HG03159 (cell line): ENCODE data around the gene DLG2.
"Not testable (repeated sequence)": the region's sequence is repeated elsewhere in the genome, so short reads cannot be mapped to it uniquely, and the experiment has no call there.

Source experiments
- ATAC-seq: cut with Tn5 transposase; IDR thresholded peaks from one replicate; pipeline ENCODE4 v1.9.1; 2021; ENCODE audit warnings: mild to moderate bottlenecking, moderate library complexity; ENCODE audit not compliant: unreplicated experiment

The DLG2 gene

DNA sequence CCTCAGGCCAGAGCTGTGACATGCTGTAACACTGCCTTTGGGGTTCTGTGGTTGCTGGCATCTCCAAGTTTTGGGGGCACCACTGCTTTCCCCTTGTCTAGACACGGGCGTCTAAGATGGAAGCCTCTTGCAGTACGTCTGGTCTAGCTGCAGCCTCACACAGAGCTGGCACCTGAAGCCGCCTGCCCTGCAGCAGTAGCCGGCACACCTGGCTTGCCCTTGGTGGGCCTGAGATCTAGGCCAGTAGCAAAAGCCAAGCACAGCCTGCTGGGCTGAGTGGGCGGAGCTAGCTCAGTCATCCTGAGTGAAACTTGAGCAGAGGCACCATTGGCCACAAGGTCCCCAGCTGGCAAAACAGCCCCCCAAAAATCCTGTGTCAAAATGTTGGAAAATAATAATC, 154.2 kb downstream of the DLG2 start:
- no peak for ATAC-seq

DNA sequence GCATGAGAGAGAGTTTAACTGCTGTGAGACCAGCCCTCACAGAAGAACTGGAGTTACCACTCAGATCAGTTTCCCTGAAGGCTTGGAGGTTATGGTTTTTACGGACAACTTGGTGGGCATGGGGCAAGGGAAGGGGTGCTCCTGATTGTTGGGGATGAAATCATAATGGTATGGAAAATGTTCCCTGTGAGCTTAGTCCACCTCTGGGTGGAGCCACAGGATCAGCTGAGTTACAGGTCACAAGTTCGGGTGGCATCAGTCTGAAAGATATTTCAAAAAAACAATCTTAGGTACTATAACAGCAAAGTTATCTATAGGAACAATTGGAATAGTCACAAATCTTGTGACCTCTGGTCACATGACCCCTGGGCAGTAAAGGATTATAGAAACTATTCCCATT, 162.9 kb downstream of the DLG2 start:
- no peak for ATAC-seq

DNA sequence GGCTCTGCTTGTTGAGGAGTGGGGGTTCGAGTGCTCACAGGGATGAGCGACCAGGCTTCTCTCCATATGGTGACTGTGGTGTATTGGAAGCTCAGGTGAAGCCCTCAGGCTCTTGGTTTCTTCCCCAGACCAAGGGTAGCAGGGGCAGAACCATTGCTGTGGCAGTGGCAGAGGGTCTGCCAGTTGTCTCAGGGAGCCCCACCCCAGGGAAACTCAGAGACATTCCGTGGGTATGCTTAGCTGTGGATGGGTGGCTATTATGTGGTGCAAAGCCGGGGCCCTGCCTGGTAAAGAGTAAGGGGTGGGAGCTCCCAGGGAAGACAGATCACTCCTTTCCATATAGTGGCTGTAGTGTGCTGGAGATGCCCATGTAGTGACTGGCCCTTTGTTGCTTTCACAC, 167.8 kb downstream of the DLG2 start:
- ATAC-seq, result no peak

- no peak for ATAC-seq
Observed at GRCh38 chr11:85444479-85444878, 182.7 kb downstream of the DLG2 start.

- no peak for ATAC-seq
Observed at GRCh38 chr11:85440273-85440672, 186.9 kb downstream of the DLG2 start.

DNA sequence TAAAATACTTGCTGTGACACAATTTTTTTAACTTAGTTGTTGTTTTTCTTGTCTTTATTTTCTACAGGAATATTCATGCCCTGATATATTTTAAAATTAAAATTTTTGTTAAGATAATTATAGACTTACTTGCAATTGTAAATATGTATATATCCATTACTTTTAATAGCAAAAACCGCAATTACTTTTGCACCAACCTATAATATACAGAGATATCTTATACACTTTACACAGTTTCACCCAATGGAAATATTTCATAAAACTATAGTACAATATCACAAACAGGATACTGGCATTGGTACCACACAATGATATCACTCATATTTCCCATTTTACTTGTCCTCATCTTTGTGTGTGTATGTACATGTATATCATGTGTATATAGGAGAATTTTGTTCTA, 188.8 kb downstream of the DLG2 start:
- ATAC-seq, result no peak

GRCh38 chr11:85431319-85431718, 195.8 kb downstream of the DLG2 start:
- no peak for ATAC-seq

DNA sequence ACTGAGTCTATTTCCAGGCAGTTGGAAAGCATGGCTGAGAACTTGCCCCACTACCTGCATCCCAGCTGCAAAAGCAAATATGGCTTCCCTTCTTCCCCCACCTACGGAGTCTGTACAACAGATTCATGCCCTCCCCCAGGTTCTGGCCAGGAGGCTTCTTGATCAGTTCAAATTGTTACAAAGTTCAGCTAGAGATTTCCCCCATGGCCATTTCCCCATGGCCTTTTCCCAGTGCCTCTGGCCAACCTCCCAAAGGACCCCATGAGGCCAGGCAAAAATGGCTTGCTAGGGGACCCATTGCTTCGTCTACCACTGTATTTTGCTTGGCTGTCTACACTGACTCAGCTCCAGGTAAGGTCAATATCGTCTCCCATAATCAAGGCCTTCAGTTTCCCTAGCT, 203.3 kb downstream of the DLG2 start:
- no peak for ATAC-seq

DNA sequence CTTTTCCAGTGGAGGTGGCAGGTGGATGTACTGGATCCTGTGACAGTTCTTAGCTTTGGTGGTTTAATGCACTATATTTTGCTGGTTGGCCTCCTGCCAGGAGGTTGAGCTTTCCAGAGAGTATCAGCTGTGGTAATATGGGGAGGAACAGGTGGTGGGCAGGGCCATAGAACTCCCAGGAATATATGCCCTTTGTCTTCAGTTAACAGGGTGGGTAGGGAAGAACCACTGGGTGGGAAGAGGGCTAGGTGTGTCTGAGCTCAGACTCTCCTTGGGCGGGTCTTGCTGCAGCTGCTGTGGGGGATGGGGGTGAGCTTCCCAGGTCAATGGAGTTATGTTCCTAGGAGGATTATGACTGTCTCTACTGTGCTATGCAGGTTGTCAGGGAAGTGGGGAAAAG, 203.8 kb downstream of the DLG2 start:
- ATAC-seq, result no peak

GRCh38 chr11:85414175-85414574, 213.0 kb downstream of the DLG2 start:
- ATAC-seq, result no peak

- ATAC-seq, result no peak
Observed at GRCh38 chr11:85407648-85408047, 219.5 kb downstream of the DLG2 start.

GRCh38 chr11:85406841-85407240, 220.3 kb downstream of the DLG2 start:
- no peak for ATAC-seq

- no peak for ATAC-seq
Observed at GRCh38 chr11:85406316-85406715, 220.8 kb downstream of the DLG2 start.

DNA sequence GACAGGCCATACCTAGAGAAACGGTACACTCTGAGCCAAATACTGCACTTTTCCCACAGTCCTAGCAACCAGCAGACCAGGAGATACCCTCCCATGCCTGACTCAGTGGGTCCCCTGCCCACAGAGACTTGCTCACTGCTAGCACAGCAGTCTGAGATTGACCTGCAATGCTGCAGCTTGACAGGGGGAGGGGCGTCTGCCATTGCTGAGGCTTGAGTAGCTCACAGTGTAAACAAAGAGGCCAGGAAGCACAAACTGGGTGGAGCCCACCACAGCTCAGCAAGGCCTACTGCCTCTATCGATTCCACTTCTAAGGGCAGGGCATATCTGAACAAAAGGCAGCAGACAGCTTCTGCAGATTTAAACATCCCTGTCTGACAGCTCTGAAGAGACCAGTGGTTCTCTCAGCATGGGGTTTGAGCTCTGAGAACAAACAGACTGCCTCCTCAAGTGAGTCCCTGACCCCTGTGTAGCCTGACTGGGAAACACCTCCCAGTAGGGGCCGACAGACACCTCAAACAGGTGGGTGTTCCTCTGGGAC, 231.6 kb downstream of the DLG2 start:
- not testable (repeated sequence) for ATAC-seq

DNA sequence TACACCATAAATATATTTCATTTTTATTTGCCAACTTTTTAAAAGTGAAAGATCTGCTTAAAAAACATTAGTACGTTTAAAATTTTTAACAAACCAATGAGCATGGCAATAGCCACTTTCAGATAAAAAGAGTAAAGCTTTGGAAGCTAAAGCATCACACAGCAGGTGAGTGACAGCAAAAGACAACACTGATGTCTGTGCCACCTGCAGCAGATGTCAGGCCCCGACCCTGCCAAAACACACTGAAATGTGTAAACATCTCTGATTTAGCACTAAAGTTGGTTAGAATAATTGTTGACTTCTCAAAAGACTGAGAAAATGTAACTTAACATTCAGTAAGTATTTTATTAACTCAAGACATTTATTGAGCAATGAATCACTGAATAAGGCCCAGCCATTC, 232.9 kb downstream of the DLG2 start:
- no peak for ATAC-seq

GRCh38 chr11:85391141-85391540, 236.0 kb downstream of the DLG2 start:
- ATAC-seq, result no peak

DNA sequence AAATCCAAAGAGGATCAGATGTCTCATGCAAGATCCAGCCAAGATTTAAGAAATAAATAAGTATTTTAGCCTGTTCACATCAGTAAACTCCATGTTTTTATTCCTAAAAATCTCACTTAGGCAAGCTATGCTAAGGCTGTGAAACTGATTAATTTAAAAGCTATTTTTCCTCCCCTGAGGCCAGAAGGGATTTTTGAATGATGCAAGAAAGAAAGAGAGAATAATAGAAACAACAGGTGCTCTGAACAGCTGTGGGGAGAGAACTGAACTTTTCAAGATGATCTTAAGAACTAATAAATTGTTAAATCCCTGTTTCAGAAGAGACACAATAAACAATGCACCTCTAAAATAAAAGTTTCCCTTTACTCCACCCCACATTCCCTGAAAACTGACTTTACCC, 241.6 kb downstream of the DLG2 start:
- no peak for ATAC-seq

- no peak for ATAC-seq
Observed at GRCh38 chr11:85385111-85385510, 242.0 kb downstream of the DLG2 start.

DNA sequence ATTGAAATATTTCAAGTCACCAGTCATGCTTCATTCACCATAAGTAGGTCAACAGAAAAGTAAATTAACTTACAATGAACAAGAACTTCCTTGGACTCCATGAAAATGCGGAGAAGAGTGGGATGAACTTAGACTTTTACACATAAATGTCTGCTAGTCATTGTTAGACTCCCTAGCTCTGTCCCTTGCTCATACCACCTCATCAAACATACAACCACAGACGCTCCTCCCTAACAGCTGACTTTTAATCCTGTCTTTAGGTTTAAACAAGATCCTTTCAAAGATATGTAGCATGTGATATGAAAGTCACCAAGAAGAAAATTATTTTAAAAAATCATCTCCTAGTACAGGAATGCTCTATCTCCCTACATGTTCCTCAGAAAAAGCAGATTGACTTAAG, 248.1 kb downstream of the DLG2 start:
- no peak for ATAC-seq

GRCh38 chr11:85377901-85378300, 249.2 kb downstream of the DLG2 start:
- ATAC-seq, result no peak

DNA sequence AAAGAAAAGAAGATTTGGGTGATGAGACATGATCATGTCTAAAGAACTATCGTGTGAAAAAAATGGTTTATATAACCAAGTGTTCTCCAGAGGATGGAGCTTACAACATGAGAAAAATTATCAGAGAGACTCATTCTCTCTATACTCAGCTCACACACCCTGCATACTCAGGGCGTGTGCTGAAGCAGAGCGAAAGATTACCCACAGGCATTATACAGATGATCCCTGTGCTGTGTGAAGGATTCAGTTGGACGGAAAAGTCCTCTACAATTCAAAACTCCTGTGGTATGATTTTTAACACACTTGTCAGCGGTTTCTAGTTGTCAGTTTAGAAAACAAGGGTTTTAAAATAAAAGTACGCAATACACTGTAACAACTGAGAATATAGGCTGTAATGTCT, 267.3 kb downstream of the DLG2 start:
- no peak for ATAC-seq

- no peak for ATAC-seq
Observed at GRCh38 chr11:85355921-85356320, 271.2 kb downstream of the DLG2 start.

DNA sequence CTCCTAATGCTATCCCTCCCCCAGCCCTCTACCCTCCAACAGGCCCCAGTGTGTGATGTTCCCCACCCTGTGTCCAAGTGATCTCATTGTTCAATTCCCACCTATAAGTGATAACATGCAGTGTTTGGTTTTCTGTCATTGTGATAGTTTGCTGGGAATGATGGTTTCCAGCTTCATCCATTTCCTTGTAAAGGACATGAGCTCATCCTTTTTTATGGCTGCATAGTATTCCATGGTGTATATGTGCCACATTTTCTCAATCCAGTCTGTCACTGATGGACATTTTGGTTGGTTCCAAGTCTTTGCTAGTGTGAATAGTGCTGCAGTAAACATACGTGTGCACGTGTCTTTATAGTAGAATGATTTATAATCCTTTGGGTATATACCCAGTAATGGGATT, 277.6 kb downstream of the DLG2 start:
- not testable (repeated sequence) for ATAC-seq

DNA sequence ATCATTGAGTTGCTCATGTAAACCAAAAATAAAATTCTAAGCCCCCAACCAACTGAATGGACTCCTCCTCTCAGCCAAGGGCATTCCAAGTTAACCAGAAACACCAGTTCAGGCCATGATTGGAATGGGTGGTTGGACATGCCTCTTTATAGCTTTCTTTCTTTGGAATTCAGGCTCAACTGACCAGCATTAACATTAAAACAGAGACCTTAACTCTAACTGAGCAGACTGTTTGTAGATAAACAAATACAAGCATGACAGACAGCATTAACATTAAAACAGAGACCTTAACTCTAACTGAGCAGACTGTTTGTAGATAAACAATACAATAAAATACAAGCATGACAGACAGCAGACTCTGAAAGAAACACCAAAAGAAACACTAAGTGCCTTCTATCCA, 278.2 kb downstream of the DLG2 start:
- no peak for ATAC-seq
